Measurements from ENCODE around the gene LRMDA. TPM values are rescaled to one million over a fixed set of nuclear protein-coding genes. Genes with fewer than 3 reads are reported as not detected.

LRMDA gene
- total RNA-seq, 4 donors from 2014 or later = 0.88 to 14.1 (median 5.1) TPM; not detected in 1

GRCh38 chr10:75694269-75694668, 262.8 kb downstream of the LRMDA start:
- Histone ChIP-seq H3K27ac (no peak overlapping the region), H3K9me3 (no peaks in the 10 kb centered on the region), H3K27me3 (no peaks in the 10 kb centered on the region), H3K4me1 (peaks cover 0 to 5% (median 0%) of the 10 kb centered on the region in 3 donors), H3K36me3 (no peaks in the 10 kb centered on the region), H3K4me3 (no peak overlapping the region)
- no peak for DNase-seq
- intact Hi-C loops (cut with DNase I) = no loop called here
- TF ChIP-seq CTCF (IDR thresholded peaks at IDR 0.05) = no peak
- no peak for TF ChIP-seq POLR2A (IDR thresholded peaks at IDR 0.05)
- 73% methylated on average over 3 of the region's 3 CpGs for WGBS, 2 donors

- H3K9me3 ChIP-seq = no peaks in the 10 kb centered on the region
- H3K27ac ChIP-seq = no peak overlapping the region
- H3K4me3 ChIP-seq = no peak overlapping the region
- H3K4me1 ChIP-seq = no peaks in the 10 kb centered on the region
- intact Hi-C loops (cut with DNase I) = no loop called here
- 83 to 87% methylated on average over 3 of the region's 3 CpGs for WGBS, 2 donors
- H3K27me3 ChIP-seq = no peaks in the 10 kb centered on the region
- H3K36me3 ChIP-seq = no peaks in the 10 kb centered on the region
- TF ChIP-seq POLR2A (IDR thresholded peaks at IDR 0.05) (no peak), CTCF (IDR thresholded peaks at IDR 0.05) (no peak)
- DNase-seq = no peak
Observed at GRCh38 chr10:75694790-75695189, 263.4 kb downstream of the LRMDA start.

GRCh38 chr10:75695994-75696393, 264.6 kb downstream of the LRMDA start:
- no peaks in the 10 kb centered on the region for H3K27me3 ChIP-seq
- TF ChIP-seq CTCF (IDR thresholded peaks at IDR 0.05) (no peak), POLR2A (IDR thresholded peaks at IDR 0.05) (no peak)
- H3K27ac ChIP-seq = no peak overlapping the region
- DNase-seq = no peak
- 94 to 100% methylated on average over 2 of the region's 2 CpGs for WGBS, 2 donors
- intact Hi-C loops (cut with DNase I) = no loop called here
- H3K9me3 ChIP-seq = no peaks in the 10 kb centered on the region
- no peaks in the 10 kb centered on the region for H3K4me1 ChIP-seq
- no peak overlapping the region for H3K4me3 ChIP-seq
- no peaks in the 10 kb centered on the region for H3K36me3 ChIP-seq

GRCh38 chr10:75696536-75696935, 265.1 kb downstream of the LRMDA start:
- H3K27ac ChIP-seq = no peak overlapping the region
- no peaks in the 10 kb centered on the region for H3K9me3 ChIP-seq
- no peaks in the 10 kb centered on the region for H3K36me3 ChIP-seq
- intact Hi-C loops (cut with DNase I) = no loop called here
- no peaks in the 10 kb centered on the region for H3K4me1 ChIP-seq
- H3K27me3 ChIP-seq = no peaks in the 10 kb centered on the region
- H3K4me3 ChIP-seq = no peak overlapping the region
- 72 to 85% methylated on average over 4 of the region's 4 CpGs for WGBS, 2 donors
- no peak for DNase-seq
- TF ChIP-seq POLR2A (IDR thresholded peaks at IDR 0.05) (no peak), CTCF (IDR thresholded peaks at IDR 0.05) (no peak)

- no peaks in the 10 kb centered on the region for H3K9me3 ChIP-seq
- H3K4me3 ChIP-seq = no peak overlapping the region
- no peak overlapping the region for H3K27ac ChIP-seq
- 84 to 86% methylated on average over 9 of the region's 9 CpGs for WGBS, 2 donors
- H3K36me3 ChIP-seq = no peaks in the 10 kb centered on the region
- TF ChIP-seq POLR2A (IDR thresholded peaks at IDR 0.05) = no peak
- no peak for TF ChIP-seq CTCF (IDR thresholded peaks at IDR 0.05)
- H3K4me1 ChIP-seq = peaks cover 0 to 1% (median 0%) of the 10 kb centered on the region in 3 donors
- intact Hi-C loops (cut with DNase I) = no loop called here
- H3K27me3 ChIP-seq = no peaks in the 10 kb centered on the region
- no peak for DNase-seq
Observed at GRCh38 chr10:75703191-75703854, 271.9 kb downstream of the LRMDA start.
